Neural cell (in vitro differentiated cells): ENCODE measurements around the gene CYP26A1. TPM values are rescaled to one million over a fixed set of nuclear protein-coding genes. Genes with fewer than 3 reads are reported as not detected.
"Not testable (repeated sequence)": the region's sequence is repeated elsewhere in the genome, so short reads cannot be mapped to it uniquely, and the experiment has no call there.

Experiments
- H2AFZ ChIP-seq: fragments of 200-600, 300-800 bp; sonication (generic), shearing (Covaris generic); 2 replicates; pipeline ENCODE4 v1.6.0; 2014; ENCODE audit warnings: low read depth, mild to moderate bottlenecking, antibody characterized with exemption, low read length, moderate library complexity
- H3F3A ChIP-seq: fragments of 200-600 bp; shearing (Covaris generic); 2 replicates; pipeline ENCODE4 v1.6.1; 2016; ENCODE audit warnings: mild to moderate bottlenecking, moderate library complexity, mixed read lengths, antibody characterized with exemption, low read length; ENCODE audit not compliant: insufficient read depth, poor library complexity, severe bottlenecking
- H3K27ac ChIP-seq: fragments of 200-600, 300-800 bp; sonication (generic), shearing (Covaris generic); 2 replicates; pipeline ENCODE4 v1.5.1; 2014; ENCODE audit warnings: mild to moderate bottlenecking, low read length, moderate library complexity
- H3K27me3 ChIP-seq: fragments of 300-800, 200-600 bp; sonication (generic), shearing (Covaris generic); 2 replicates; pipeline ENCODE4 v1.6.0; 2014; ENCODE audit warnings: mild to moderate bottlenecking, low read depth, low read length, moderate library complexity; ENCODE audit not compliant: insufficient read depth
- H3K36me3 ChIP-seq: fragments of 300-800, 200-600 bp; sonication (generic), shearing (Covaris generic); 2 replicates; pipeline ENCODE4 v1.5.1; 2014; ENCODE audit warnings: mild to moderate bottlenecking, antibody characterized with exemption, low read length, moderate library complexity; ENCODE audit not compliant: insufficient read depth
- H3K4me2 ChIP-seq: fragments of 300-800, 200-600 bp; sonication (generic), shearing (Covaris generic); 2 replicates; pipeline ENCODE4 v1.6.0; 2014; ENCODE audit warnings: mild to moderate bottlenecking, low read length
- H3K4me3 ChIP-seq: fragments of 300-800, 200-600 bp; sonication (generic), shearing (Covaris generic); 2 replicates; pipeline ENCODE4 v1.5.1; 2014; ENCODE audit warnings: mild to moderate bottlenecking, low read length, moderate library complexity
- H3K79me2 ChIP-seq: fragments of 200-600 bp; shearing (Covaris generic); replicated peaks from 2 replicates; pipeline ENCODE4 v1.6.0; 2014; ENCODE audit warnings: mild to moderate bottlenecking, low read length, moderate library complexity; ENCODE audit not compliant: insufficient read depth
- H3K9ac ChIP-seq: fragments of 300-800, 200-600 bp; sonication (generic), shearing (Covaris generic); 2 replicates; pipeline ENCODE4 v1.6.1; 2016; ENCODE audit warnings: mild to moderate bottlenecking, low read length, mixed read lengths
- H3K9me2 ChIP-seq: fragments of 200-600 bp; shearing (Covaris generic); 2 replicates; pipeline ENCODE4 v1.6.1; 2016; ENCODE audit warnings: mild to moderate bottlenecking, low read length, mixed read lengths; ENCODE audit not compliant: insufficient read depth
- H3K9me3 ChIP-seq: fragments of 200-600, 300-800 bp; sonication (generic), shearing (Covaris generic); 2 replicates; pipeline ENCODE4 v1.6.1; 2016; ENCODE audit warnings: mild to moderate bottlenecking, mixed run types, low read length, moderate library complexity, mixed read lengths
- H4K20me1 ChIP-seq: fragments of 200-600 bp; shearing (Covaris generic); 2 replicates; pipeline ENCODE4 v1.6.1; 2016; ENCODE audit warnings: mild to moderate bottlenecking, mixed run types; ENCODE audit not compliant: insufficient read depth
- EP300 ChIP-seq: fragments of 450-650 bp; conservative IDR thresholded peaks from 2 replicates; pipeline ENCODE4 v1.6.1; 2014; ENCODE audit warnings: antibody characterized with exemption, mild to moderate bottlenecking, moderate library complexity; ENCODE audit not compliant: poor library complexity, severe bottlenecking
- EZH2 ChIP-seq: fragments of 200-600, 300-800 bp; shearing (Covaris generic), sonication (generic); IDR thresholded peaks from 2 replicates; pipeline ENCODE4 v1.6.1; 2014; ENCODE audit warnings: antibody characterized with exemption, low read length, borderline replicate concordance, mild to moderate bottlenecking; ENCODE audit not compliant: insufficient read depth, poor library complexity, severe bottlenecking
- MXI1 ChIP-seq: fragments of 450-650 bp; conservative IDR thresholded peaks from 2 replicates; pipeline ENCODE4 v1.6.1; 2014; ENCODE audit warnings: antibody characterized with exemption, mild to moderate bottlenecking; ENCODE audit not compliant: poor library complexity, severe bottlenecking
- POLR2AphosphoS5 ChIP-seq: IDR thresholded peaks from 2 replicates; pipeline ENCODE4 v1.6.1; 2012
- RAD21 ChIP-seq: fragments of 450-650 bp; conservative IDR thresholded peaks from 2 replicates; pipeline ENCODE4 v1.6.1; 2014; ENCODE audit warnings: antibody characterized with exemption, mild to moderate bottlenecking, moderate library complexity
- SMC3 ChIP-seq: fragments of 450-650 bp; conservative IDR thresholded peaks from 2 replicates; pipeline ENCODE4 v1.6.1; 2014; ENCODE audit warnings: antibody characterized with exemption, mild to moderate bottlenecking, moderate library complexity; ENCODE audit not compliant: poor library complexity
- TAF1 ChIP-seq: IDR thresholded peaks from 2 replicates; pipeline ENCODE4 v1.6.1; 2012; ENCODE audit warnings: low read depth
- polyA plus RNA-seq: library from polyadenylated mRNA; depleted of rRNA; stranded (reverse); fragments of >200 nt; gene quantifications from 2 replicates; pipeline ENCODE4 v1.2.3, GENCODE V29; 2014
- TF ChIP-seq, protein P1 (sequence below): fragments of 450-650 bp; IDR thresholded peaks from 2 replicates; pipeline ENCODE4 v1.5.1; 2014; ENCODE audit warnings: antibody characterized with exemption, mild to moderate bottlenecking, moderate library complexity; ENCODE audit not compliant: poor library complexity, severe bottlenecking
- TF ChIP-seq, protein P2 (sequence below): IDR thresholded peaks from 2 replicates; pipeline ENCODE4 v1.6.1; 2012; ENCODE audit warnings: borderline replicate concordance

Gene CYP26A1
- polyA plus RNA-seq, 1 donor from 2014 or later = 0.77 TPM

DNA sequence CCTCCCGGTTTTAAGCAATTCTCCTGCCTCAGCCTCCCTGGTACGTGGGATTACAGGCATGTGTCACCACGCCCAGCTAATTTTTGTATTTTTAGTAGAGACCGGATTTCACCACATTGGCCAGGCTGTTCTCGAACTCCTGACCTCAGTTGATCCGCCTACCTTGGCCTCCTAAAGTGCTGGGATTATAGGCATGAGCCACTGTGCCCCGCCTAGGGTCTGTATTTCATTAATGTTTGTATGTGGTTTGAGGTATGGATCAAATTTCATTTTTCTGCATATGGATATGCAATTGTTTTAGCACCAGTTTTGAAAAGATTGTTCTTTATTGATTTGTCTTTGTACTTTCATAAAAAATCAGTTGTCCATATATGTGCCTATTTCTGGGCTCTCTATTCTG is 26.0 kb downstream of the CYP26A1 start:
- Histone ChIP-seq H3K9me2 (no peaks in the 10 kb centered on the region), H4K20me1 (no peaks in the 10 kb centered on the region), H3K27ac (no peak overlapping the region)

GRCh38 chr10:93101148-93101547 is 27.5 kb downstream of the CYP26A1 start:
- not testable (repeated sequence) for H2AFZ ChIP-seq, H3K36me3 ChIP-seq, H3K9me2 ChIP-seq, H3K9ac ChIP-seq, H3F3A ChIP-seq, H3K27me3 ChIP-seq, H3K9me3 ChIP-seq, H4K20me1 ChIP-seq, H3K79me2 ChIP-seq, H3K4me3 ChIP-seq, H3K27ac ChIP-seq, H3K4me2 ChIP-seq

More for the DNA sequence above, 26.0 kb downstream of the CYP26A1 start:
- H3K9me3 ChIP-seq = no peaks in the 10 kb centered on the region
- H3K4me2 ChIP-seq = no peak overlapping the region
- no peaks in the 10 kb centered on the region for H3F3A ChIP-seq
- H3K4me3 ChIP-seq = no peak overlapping the region
- TF ChIP-seq RAD21 (no peak), MXI1 (no peak), SMC3 (no peak), EP300 (no peak), EZH2 (no peak), TAF1 (no peak), POLR2AphosphoS5 (no peak)
- TF ChIP-seq, protein P1, sequence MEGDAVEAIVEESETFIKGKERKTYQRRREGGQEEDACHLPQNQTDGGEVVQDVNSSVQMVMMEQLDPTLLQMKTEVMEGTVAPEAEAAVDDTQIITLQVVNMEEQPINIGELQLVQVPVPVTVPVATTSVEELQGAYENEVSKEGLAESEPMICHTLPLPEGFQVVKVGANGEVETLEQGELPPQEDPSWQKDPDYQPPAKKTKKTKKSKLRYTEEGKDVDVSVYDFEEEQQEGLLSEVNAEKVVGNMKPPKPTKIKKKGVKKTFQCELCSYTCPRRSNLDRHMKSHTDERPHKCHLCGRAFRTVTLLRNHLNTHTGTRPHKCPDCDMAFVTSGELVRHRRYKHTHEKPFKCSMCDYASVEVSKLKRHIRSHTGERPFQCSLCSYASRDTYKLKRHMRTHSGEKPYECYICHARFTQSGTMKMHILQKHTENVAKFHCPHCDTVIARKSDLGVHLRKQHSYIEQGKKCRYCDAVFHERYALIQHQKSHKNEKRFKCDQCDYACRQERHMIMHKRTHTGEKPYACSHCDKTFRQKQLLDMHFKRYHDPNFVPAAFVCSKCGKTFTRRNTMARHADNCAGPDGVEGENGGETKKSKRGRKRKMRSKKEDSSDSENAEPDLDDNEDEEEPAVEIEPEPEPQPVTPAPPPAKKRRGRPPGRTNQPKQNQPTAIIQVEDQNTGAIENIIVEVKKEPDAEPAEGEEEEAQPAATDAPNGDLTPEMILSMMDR = no peak
- TF ChIP-seq, protein P2, sequence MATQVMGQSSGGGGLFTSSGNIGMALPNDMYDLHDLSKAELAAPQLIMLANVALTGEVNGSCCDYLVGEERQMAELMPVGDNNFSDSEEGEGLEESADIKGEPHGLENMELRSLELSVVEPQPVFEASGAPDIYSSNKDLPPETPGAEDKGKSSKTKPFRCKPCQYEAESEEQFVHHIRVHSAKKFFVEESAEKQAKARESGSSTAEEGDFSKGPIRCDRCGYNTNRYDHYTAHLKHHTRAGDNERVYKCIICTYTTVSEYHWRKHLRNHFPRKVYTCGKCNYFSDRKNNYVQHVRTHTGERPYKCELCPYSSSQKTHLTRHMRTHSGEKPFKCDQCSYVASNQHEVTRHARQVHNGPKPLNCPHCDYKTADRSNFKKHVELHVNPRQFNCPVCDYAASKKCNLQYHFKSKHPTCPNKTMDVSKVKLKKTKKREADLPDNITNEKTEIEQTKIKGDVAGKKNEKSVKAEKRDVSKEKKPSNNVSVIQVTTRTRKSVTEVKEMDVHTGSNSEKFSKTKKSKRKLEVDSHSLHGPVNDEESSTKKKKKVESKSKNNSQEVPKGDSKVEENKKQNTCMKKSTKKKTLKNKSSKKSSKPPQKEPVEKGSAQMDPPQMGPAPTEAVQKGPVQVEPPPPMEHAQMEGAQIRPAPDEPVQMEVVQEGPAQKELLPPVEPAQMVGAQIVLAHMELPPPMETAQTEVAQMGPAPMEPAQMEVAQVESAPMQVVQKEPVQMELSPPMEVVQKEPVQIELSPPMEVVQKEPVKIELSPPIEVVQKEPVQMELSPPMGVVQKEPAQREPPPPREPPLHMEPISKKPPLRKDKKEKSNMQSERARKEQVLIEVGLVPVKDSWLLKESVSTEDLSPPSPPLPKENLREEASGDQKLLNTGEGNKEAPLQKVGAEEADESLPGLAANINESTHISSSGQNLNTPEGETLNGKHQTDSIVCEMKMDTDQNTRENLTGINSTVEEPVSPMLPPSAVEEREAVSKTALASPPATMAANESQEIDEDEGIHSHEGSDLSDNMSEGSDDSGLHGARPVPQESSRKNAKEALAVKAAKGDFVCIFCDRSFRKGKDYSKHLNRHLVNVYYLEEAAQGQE = no peak
- H2AFZ ChIP-seq = no peak overlapping the region
- no peaks in the 10 kb centered on the region for H3K27me3 ChIP-seq
- no peaks in the 10 kb centered on the region for H3K79me2 ChIP-seq
- no peaks in the 10 kb centered on the region for H3K36me3 ChIP-seq
- H3K9ac ChIP-seq = no peak overlapping the region

- Histone ChIP-seq H3K9ac (no peak overlapping the region), H3K79me2 (no peaks in the 10 kb centered on the region), H4K20me1 (no peaks in the 10 kb centered on the region), H3K27ac (no peak overlapping the region), H3K9me2 (no peaks in the 10 kb centered on the region), H3K36me3 (no peaks in the 10 kb centered on the region), H3F3A (no peaks in the 10 kb centered on the region), H3K27me3 (no peaks in the 10 kb centered on the region), H3K4me2 (no peak overlapping the region), H2AFZ (no peak overlapping the region), H3K4me3 (no peak overlapping the region), H3K9me3 (no peaks in the 10 kb centered on the region)
- no peak for TF ChIP-seq EZH2
- TF ChIP-seq MXI1 = no peak
- TF ChIP-seq RAD21 = no peak
- TF ChIP-seq, protein P1 = no peak
- TF ChIP-seq POLR2AphosphoS5 = no peak
- TF ChIP-seq, protein P2 = no peak
- TF ChIP-seq SMC3 = no peak
- no peak for TF ChIP-seq TAF1
- no peak for TF ChIP-seq EP300
These were observed 30.3 kb downstream of the CYP26A1 start for GRCh38 chr10:93103953-93104352.
